ENCODE data around the gene ABCC5. TPM values are rescaled to one million over a fixed set of nuclear protein-coding genes. Genes with fewer than 3 reads are reported as not detected.

The ABCC5 gene
- total RNA-seq, 1 experiment from 2014 or later: 37.6 TPM

DNA sequence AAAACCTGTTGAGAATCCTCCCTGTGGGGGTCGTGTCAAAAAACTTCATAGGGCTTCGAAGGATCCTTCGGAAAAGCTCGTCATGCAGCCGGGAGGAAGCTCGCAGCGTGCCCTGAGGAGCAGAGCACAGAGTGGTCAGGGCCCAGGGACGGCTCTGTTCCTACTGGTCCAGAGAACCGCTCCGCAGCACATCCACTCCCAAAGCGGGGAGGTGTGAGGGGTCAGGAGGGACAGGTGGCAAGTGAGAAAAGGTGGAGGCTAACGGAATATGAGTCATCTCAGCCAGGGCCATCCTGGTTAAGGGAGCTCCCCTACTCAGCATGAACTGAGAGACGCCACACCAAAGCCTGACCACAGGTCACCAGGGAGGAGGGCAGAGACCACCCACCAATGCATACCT is 66.2 kb downstream of the ABCC5 start:
- no peak overlapping the region for H3K18ac ChIP-seq (ENCODE audit: insufficient read length, low read depth, low read length)
- no peaks in the 10 kb centered on the region for H3K27me3 ChIP-seq (ENCODE audit: insufficient read depth, low read length)
- H4K8ac ChIP-seq (replicated peaks; ENCODE audit: insufficient read length, low read depth, low read length): no peak overlapping the region
- no CpG with 5 or more reads among the region's 13 CpGs for WGBS (ENCODE audit: extremely low coverage, insufficient read length, low lambda C conversion rate)
- Mint-ChIP-seq H3K4me3 (no peak overlapping the region), H3K9me3 (no peaks in the 10 kb centered on the region; a peak in 1 of 5 replicates), H3K27me3 (ENCODE audit: low read depth) (no peaks in the 10 kb centered on the region; the same call in none of the 2 replicates), H3K36me3 (ENCODE audit: insufficient read depth in 1 of 3, low read depth in 3 of 3) (peaks cover 25 to 44% (median 43%) of the 10 kb centered on the region in 3 experiments), H3K27ac (peak overlapping the region in 2 of 3 experiments; percentile 80 to 86; a peak in 3 of 7 replicates), H3K4me1 (peaks cover 37 to 38% of the 10 kb centered on the region in 2 experiments)
- H3K23me2 ChIP-seq (ENCODE audit: insufficient read length, low read depth, low read length, poor library complexity, severe bottlenecking): no peaks in the 10 kb centered on the region
- H3K56ac ChIP-seq (ENCODE audit: insufficient read length, low read depth, low read length): no peak overlapping the region
- H3K4me1 ChIP-seq (ENCODE audit: insufficient read depth, low read length): no peaks in the 10 kb centered on the region; the same call in 1 of the 2 replicates
- no peak overlapping the region for H3K4ac ChIP-seq (ENCODE audit: low read depth, low read length)
- H4K5ac ChIP-seq (ENCODE audit: insufficient read length, low read depth, low read length): no peak overlapping the region
- H2BK20ac ChIP-seq (ENCODE audit: low read depth, low read length, poor library complexity, severe bottlenecking): no peak overlapping the region
- no peak overlapping the region for H2BK5ac ChIP-seq (ENCODE audit: insufficient read length, low read length)
- H3K79me1 ChIP-seq (ENCODE audit: insufficient read depth, low read depth, low read length, poor library complexity, severe bottlenecking): no peaks in the 10 kb centered on the region
- H3T11ph ChIP-seq (ENCODE audit: low read length): no peak overlapping the region
- no peak overlapping the region for H3K14ac ChIP-seq (ENCODE audit: insufficient read depth, low read length)
- DNase-seq: no peak
- H2BK12ac ChIP-seq (ENCODE audit: insufficient read length, low read depth, low read length): no peak overlapping the region
- H2AFZ ChIP-seq (ENCODE audit: low read length): no peak overlapping the region
- H3K9me3 ChIP-seq (ENCODE audit: control insufficient read depth, low read depth, low read length): no peaks in the 10 kb centered on the region
- no peak overlapping the region for H4K91ac ChIP-seq (ENCODE audit: insufficient read length, low read depth, low read length)
- no peak overlapping the region for H3K27ac ChIP-seq (ENCODE audit: insufficient read length, low read depth, low read length)
- H3K4me2 ChIP-seq (ENCODE audit: insufficient read depth, insufficient read length, low read length): no peak overlapping the region
- no peak overlapping the region for H2BK15ac ChIP-seq (ENCODE audit: low read depth, low read length)
- no peaks in the 10 kb centered on the region for H3K79me2 ChIP-seq (ENCODE audit: insufficient read depth, low read length)
- no peak overlapping the region for H2BK120ac ChIP-seq (ENCODE audit: low read depth, low read length, poor library complexity, severe bottlenecking)
- H3K23ac ChIP-seq (ENCODE audit: insufficient read length, low read depth, low read length): no peak overlapping the region
- TF ChIP-seq, protein P1, sequence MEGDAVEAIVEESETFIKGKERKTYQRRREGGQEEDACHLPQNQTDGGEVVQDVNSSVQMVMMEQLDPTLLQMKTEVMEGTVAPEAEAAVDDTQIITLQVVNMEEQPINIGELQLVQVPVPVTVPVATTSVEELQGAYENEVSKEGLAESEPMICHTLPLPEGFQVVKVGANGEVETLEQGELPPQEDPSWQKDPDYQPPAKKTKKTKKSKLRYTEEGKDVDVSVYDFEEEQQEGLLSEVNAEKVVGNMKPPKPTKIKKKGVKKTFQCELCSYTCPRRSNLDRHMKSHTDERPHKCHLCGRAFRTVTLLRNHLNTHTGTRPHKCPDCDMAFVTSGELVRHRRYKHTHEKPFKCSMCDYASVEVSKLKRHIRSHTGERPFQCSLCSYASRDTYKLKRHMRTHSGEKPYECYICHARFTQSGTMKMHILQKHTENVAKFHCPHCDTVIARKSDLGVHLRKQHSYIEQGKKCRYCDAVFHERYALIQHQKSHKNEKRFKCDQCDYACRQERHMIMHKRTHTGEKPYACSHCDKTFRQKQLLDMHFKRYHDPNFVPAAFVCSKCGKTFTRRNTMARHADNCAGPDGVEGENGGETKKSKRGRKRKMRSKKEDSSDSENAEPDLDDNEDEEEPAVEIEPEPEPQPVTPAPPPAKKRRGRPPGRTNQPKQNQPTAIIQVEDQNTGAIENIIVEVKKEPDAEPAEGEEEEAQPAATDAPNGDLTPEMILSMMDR (conservative IDR thresholded peaks at IDR 0.05): no peak
- H4K20me1 ChIP-seq (ENCODE audit: control insufficient read depth, insufficient read depth, insufficient read length): no peaks in the 10 kb centered on the region
- H3K9ac ChIP-seq (ENCODE audit: extremely low read depth, insufficient read length, low read length): no peak overlapping the region
- no peak overlapping the region for H2AK5ac ChIP-seq (ENCODE audit: insufficient read length, low read length)
